ENCODE data around the gene PLS1.

GRCh38 chr3:142609136-142609535 lies 12.9 kb downstream of the PLS1 start:
- TF ChIP-seq EZH2 (IDR thresholded peaks at IDR 0.05; ENCODE audit: borderline replicate concordance, low read depth, low read length, poor library complexity, severe bottlenecking) (no peak), CTCF (conservative IDR thresholded peaks at IDR 0.05; ENCODE audit: low read depth, low read length) (no peak)

Measured in A673 (cell line).